ENCODE data around the gene AMOTL2.

- no peak for TF ChIP-seq POLR2A (IDR thresholded peaks at IDR 0.05)
- no peak for TF ChIP-seq CTCF (IDR thresholded peaks at IDR 0.05)
- no peak for TF ChIP-seq EP300 (IDR thresholded peaks at IDR 0.05)
Observed at GRCh38 chr3:134326760-134327593, 47.3 kb downstream of the AMOTL2 start.

All from gastroesophageal sphincter (tissue), 3 donors.